Ecto neural progenitor cell (in vitro differentiated cells): ENCODE measurements around the gene ROBO1.

Source experiments
- DNase-seq: peaks from one replicate; pipeline ENCODE4 v3.0.0-alpha.2; 2018; ENCODE audit warnings: low spot score

Gene ROBO1

DNA sequence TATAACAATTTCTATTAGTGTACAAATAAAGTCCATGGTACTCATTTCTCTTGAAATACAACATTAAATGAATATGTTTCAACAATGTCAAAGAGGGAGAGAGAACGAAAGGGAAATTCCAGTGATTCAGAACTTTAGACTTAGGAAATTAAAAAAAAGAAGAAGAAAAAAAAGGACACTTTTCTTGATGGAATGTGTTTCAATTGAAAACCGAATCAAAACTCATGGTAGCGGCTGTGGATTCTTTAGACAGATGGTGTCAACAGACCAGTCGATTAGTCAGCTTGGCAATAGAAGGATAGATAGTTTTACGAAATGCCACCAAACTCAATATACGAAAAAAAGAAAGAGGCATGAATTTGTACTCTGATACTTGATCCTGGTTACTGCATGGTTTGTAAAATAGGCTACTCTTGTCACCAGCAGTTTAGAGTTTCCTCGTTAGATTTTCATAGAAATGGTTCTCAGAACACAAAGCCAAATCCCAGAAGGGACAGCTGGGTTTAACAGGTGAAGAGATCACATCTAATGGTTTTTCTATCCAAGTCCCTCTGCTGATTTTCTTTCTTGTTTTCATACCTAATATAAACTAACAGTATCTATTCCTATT is 793.5 kb downstream of the ROBO1 start:
- DNase-seq = no peak

DNA sequence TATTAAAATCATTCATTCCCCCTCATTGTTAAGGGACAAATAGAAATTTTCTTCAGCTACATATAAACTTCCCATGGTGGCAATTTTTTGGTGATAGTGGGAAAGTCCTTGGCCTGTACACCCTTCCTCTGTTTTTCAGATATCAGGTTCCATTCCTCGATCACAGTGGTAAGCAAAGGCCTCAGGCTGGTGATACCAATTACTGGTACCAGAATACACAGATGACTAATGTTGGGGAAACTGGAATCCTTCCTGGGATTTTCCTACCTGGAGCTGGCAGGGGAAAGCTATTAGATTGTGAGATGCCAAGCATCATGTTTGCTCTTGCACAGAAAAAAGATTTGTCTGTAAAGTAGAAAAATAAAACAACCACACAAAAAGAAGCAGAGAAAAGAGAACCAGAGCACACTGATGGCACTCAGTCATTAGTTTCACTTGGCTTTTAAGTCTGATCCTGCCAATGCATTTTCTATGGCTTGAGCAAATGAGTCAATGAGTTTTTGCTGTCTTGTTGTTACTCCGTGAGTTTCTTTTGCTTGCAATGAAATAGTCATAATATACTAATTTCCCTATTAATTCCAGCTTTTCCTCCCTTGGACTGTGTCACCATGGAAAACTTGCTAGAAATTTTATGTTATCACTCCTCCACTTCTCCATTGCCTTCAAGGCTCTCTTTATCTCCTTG is 795.0 kb downstream of the ROBO1 start:
- DNase-seq = no peak

DNA sequence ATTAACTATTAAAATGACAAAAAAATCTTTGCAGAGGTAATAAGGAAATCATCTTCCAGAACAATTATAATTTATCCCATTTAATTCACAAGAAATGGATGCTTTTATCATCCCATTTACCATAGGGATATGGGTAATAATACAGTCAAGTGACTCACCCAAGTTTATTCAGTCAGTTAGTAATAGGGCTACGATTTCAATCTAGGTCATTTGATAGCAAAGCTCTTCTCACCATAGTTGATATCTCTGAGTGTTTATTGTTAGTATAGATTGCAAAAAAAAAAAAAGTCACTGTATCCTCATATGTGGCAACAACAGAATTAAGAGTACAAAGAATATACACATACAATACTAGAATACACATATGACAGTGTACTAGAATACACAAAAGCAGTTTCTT is 797.1 kb downstream of the ROBO1 start:
- no peak for DNase-seq

DNA sequence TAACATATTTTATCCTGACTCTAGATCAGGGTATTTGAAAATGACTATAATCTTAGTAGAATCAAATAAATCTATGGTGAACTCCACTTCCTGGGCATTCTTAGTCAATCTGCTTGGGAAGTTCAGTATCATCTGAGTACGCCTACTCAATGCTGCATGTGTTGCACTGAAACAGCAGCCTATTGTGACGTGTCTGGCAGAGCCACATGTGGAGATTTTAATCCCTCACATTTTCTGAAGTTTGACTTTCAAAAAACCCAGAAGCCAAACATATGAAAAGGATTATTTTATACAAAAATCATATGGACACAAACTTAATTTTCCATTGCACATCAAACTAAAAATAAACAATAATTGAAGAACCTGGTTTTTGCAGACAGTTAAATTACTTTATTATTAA is 798.3 kb downstream of the ROBO1 start:
- DNase-seq = no peak

DNA sequence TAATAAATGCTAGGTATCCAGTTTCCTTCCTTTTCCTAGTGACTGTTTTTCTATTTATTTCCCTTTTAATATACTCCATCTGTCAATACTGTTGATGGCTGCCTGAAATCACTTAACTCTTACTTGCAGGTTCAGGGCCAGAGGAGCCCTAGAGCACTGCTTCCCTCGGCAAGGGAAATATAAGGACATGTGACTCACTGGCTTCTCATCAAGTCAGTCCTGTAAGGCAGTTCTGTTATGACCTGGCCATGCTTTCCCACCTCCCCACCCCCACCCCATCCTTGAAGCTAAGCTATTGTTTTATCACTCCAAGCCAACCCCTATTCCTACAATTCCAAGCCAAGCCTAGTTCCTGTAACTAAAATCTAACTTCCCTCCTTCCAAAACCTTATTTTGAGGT is 800.7 kb downstream of the ROBO1 start:
- no peak for DNase-seq

DNA sequence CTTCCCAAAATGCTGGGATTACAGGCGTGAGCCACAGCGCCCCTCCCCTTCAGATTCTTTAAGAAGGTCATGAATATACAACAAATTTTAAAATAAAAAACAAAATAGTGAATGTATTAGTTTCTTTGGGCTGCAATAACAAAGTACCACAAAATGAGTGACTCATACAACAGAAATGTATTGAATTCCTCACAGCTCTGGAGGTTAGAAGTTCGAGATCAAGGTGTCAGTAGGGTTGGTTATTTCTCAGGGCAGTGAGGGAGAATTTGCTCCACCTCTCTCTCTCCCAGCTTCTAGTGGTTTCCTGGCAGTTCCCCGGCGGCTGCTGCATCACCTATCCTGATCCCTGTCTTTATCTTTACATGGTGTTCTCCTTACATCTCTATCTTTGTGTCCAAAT is 804.0 kb downstream of the ROBO1 start:
- no peak for DNase-seq

DNA sequence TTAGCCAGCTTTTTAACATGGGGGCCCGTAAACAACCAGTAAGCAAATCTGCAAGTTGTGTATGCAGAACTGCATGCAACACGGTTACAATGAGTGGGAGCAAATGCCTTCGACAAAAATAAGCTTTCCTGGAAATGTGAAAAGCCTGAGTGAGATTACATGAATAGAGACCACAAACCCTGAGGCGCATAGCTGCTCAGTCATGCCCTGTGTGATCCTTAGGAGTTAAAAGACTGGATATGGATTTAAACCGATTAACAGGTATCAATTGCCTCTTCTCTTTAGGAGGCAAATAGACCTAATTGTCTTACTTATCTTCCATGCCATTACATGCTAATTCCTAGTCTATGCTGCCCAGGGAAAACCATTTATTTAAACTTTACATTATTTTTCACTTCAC is 810.3 kb downstream of the ROBO1 start:
- no peak for DNase-seq

DNA sequence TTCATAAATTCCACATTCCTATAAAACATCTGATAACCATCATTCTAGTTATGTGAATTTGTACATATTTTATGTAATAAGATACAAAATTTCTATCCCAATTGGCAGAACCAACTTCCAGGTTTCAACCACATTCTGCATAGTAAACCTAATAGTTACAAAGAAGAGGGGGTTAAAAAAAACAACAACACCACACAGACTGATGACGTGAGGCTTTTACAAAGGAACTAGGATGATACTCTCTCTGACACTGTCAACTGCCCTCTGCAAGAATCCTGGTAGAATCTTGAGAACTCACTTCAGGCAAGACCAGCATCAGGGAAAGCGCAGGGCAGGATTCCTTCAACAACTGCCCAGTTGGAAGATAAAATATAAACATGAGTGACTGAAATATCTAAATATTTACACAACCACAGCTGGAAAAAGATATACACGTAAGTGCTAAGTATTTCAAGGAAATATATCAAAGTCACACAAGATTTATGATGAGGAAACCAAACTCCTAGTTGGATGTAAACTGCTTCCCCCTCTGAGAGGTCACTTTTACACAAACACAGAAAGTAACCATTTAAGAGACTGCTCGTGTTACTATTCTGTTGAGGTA is 816.4 kb downstream of the ROBO1 start:
- DNase-seq = no peak

DNA sequence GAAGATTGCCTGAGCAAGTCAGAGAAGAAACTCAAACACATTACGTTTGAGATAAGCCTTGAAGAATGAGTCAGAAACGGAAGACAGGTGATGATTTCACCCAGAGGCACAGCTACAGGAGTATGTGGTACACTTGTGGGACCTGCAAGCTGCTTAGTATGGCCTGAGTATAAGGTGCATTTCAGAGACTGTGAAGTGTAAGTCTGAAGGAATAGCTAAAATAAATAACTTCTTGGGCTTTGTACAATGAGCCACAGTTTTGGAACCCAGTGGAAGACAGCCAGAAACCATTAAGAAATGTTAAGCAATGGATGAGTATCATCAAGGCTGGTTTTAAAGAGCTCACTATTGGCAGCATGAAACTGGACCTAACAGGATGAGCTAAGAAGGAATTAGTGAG is 826.2 kb downstream of the ROBO1 start:
- no peak for DNase-seq

DNA sequence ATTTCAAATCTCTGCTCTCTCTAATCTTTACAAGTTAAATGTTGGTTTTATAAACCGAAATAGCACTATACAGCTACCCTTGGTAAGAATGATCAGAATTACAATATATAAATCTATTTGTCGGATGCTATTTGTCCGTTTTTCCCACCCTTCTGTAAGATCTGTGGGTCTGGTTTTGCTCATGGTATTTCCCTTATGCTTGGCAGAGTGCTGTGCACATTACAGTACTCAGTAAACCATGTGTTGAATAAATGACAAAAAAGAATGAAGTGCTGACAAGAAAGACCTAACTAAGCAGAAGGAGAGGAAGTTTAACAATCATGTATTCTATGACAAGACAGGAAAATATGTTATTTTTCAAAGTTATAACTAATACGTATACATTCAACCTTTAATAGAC is 827.2 kb downstream of the ROBO1 start:
- DNase-seq = no peak

DNA sequence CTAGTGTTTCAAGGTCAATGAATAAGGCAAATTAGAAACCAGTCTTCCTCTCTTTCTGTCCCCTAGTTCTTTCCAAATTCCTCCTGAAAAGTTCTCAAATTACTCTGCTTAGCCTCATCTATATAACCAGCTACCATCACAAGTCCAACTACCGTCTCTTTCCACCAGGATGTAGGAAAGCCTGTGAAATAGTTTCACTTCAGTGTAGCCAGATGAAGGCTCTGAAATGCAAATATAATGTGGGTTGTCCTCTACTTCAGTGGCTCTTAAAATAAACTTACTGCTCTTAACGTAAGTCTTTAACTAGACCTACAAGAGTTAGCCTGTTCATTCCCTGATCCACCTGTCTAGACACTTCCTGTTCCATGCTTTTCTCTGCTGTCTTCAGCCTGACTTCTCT is 827.7 kb downstream of the ROBO1 start:
- no peak for DNase-seq

DNA sequence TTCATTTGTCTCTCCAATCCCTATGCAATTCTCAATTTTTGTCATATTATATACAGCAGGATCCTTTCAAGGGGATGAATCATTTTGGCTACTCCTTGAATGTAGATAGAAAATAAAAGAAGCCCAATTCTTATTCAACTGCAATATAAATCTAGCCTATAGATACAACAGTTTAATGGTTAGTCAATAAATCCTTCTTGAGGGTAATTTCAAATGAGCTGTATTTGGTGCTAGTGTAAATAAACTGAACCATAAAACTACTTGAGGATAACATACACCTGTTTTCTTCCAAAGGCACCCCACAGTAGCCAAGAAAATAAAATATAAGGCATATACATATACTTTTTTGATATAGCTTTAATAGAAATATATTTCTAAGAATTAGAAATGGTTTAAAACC is 830.3 kb downstream of the ROBO1 start:
- no peak for DNase-seq

DNA sequence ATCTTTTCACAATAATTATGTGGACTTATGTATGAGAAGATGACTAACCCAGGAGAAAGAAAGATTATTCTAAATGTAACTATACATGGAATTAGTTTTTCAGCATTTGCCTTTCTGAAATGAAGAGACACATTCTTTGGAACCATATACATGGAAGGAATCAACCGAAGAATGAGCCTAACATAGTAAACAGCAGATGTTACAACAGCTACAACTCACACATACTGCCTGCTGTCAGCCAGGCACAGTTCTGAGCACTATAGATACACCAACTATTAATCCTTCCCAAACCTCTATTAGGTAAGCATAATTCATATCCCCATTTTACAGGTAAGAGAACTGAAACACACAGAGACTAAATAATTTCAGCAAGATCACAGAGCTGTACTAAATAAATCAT is 840.0 kb downstream of the ROBO1 start:
- DNase-seq = no peak

DNA sequence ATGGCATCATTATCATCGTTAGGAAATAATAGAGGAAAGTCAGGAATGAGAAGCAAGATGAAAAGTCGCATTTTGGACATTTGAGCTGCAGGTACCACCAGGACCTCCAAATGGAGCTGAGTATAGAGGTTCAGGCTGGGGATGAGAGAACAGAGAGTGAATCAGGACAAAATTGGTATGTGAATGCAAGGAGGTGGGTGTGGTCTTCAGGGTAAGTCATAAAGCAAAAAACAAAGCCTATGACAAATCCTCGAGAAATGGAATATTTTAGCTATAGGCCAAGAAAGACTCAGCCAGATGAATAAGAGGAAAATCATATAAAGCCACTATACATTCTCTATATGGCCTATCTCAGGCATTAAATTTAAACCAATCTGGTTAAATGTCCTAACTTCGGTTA is 841.3 kb downstream of the ROBO1 start:
- no peak for DNase-seq

DNA sequence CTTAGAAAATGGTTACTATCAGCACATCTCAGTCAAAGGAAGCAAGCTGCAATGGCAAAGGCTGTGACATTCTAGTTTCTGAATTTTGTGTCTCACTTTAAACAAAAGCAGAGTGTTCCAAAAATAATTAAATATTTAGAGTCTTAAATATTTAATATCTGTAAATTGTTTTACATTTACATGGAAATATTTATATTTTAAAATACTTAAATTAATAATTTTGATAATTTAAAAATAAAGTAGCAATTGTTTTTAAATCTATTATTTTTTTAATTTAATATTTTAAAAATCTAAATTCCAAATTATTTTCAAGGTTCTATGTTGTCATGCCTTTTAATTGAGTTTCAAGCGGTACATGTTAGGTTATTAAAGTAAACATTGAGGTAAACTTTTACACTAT is 843.1 kb downstream of the ROBO1 start:
- DNase-seq = no peak

DNA sequence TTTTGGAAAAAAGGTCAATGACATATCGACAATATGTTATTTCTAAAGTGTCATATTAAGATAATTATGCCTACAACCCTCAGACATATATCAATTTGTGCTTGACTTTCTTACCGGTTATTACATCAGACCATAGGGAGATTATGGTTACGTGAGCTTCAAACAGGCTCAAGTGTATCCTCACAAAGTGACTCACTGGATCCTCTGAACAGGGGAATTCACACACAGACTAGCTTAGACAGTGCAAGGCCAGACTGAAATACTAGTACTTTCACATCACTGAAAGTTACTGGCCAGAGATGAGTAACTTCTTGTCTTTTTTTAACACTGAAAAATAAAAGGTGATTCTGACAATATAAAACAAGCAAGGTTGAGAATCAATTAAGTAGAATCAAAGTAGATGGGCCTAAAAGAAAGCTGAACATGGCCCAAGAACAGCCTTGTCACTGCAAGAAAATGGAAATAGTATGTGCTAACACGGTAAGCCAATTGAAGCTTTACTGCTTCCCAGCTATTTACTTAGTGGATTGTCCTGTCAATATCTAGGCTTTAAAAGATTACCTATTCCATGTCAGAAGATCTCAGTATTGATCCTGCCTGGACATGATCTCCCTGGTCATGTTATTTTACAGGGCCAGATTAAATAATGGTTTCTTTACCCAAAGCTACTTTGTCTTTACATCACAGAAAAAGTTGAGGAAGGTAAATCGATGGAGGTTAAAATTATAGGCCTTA is 848.6 kb downstream of the ROBO1 start:
- no peak for DNase-seq

DNA sequence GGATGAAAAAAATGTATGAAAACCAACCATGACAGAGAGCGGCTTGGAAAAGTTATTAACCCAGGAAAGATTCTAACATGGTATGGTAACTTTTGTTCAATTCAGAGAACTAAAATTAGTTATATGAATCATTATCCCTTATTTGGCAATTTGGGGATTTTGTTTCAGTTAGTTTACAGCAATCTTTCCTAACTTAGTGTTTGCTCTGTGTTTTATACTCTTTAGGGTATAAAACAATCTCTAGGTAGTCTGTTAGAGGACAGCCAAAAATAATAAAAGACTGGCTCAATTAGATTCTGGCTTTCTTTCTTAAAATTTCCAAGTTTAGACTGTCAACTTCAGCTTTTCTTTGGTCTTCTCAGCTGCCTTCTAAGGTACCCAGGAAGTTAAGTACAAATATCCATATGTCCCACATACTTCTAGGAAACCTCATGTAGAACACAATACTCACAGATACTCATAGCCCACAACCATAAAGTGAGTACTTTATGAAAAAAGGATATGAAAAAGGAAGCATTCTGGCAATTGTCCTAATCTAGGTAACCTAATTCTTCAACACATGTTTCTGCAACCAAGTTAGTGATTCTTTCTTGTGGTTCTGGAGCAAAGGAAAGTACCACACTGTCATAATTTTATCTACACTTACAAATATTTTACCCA is 849.3 kb downstream of the ROBO1 start:
- DNase-seq = no peak

DNA sequence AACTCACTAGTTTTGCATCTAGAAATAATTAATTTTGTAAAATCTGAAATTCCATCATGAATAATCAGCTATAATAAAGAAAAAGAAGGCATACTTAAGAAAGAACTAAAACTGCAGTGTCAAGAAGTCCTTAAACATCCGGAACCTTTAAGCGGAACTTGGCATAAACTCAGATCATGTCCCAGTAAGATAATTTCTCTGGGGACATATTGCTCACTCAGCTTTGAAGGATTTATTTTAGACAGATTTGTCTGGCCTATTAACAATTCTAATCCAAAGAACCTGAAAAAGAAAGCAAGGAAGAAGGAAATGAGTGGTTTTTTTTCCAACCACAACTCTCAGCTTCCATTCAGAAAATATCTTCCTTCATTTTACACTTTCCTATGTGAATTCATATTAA is 850.3 kb downstream of the ROBO1 start:
- no peak for DNase-seq

DNA sequence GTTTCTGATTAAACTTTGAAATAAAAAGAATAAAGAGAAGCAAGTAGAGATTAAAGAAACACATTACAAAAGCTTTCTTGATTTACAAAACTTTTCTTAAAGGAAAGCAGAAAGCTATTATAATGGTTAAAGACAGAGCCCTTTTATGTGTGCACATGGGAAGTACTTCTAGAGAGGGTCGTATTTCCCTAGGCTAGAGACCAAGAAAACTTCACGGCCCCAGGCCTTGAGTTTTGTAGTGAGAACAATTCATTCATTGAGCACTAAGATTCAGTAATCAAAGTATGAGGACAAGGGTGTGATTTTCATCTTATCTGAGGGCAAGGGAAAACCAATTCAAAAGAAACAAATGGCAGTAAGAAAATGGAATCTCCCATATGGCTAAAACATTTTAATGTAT is 854.1 kb downstream of the ROBO1 start:
- DNase-seq = no peak

DNA sequence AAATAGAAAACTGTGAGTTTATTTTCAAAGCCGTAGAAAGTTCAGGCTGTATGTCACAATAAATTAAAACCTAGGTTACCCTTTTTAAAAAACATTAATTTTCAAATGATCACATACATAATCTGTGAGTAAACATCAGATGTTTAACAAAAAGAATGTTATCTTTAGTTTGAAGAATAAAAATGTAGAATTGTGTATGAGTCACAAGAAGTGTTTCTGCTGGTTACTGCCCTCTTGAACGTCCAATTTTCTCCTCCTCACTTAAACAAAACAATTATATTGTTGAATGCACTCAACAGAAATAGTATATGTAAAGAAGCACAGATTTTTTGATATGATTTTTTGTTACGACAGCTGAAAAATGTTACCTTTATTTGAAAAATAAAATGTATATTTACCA is 855.1 kb downstream of the ROBO1 start:
- DNase-seq = no peak

DNA sequence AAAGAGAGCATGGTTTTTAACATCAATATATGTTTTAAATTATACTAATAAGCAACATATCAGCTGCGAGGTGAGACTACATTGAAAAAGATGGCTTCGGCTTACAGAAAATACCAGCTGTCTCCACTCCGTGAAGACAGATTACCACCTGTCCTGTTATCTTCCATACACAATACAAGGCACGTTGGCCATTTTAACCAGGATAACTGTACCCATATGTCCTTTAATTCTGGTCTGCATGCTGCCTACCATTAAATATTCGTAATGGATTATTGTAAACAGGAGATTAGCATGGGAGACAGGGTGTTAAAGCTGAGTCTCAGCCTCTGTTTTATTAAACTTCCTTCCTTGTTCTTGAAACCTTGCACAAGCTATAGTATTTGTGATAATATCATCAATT is 855.5 kb downstream of the ROBO1 start:
- no peak for DNase-seq

DNA sequence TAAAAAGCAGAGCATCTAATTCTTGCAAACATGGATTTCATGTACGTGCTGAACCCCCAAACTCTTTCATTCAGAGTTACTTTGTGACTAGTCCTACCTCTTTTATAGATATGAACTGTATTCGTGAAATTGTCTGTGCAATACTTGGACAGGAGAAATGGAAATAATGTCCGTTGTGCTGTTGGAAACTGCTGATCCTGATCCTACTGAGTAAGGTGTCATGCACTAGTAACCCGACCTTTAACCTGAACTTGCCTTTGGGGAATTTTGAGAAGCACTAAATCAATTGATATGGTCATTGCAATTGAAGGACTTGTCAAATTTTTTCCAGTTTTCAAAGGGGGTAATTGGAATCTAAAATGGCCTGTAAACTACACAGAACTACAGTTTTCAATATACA is 856.4 kb downstream of the ROBO1 start:
- DNase-seq = no peak

DNA sequence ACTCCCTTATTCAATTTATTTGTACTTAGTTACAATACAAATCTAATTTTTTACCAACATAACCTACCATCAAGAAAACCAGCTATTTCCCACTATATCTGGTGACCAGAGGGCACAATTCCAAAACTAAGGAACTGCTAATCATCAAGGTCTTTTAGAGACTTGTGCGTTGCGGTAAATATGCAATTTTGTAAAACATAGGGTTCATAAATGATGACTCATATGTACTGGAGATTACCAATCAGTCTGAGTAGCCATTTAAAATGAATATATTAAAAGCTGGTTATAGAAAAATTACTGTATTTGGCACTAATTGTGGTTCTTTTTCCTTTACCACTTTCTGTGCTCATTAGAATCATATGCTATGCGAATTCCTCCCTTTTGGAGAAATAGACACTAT is 859.6 kb downstream of the ROBO1 start:
- no peak for DNase-seq
